GM18499 (cell line): ENCODE data around the gene ETS1.
"Not testable (repeated sequence)": the region's sequence is repeated elsewhere in the genome, so short reads cannot be mapped to it uniquely, and the experiment has no call there.

Source experiments
- ATAC-seq: cut with Tn5 transposase; IDR thresholded peaks from one replicate; pipeline ENCODE4 v1.9.1; 2021; ENCODE audit warnings: moderate number of reproducible peaks; ENCODE audit not compliant: insufficient read depth, unreplicated experiment

The ETS1 gene

GRCh38 chr11:128451652-128452470 is 135.5 kb downstream of the ETS1 start:
- no peak for ATAC-seq

- no peak for ATAC-seq
Observed at GRCh38 chr11:128450882-128451651, 136.3 kb downstream of the ETS1 start.

- ATAC-seq: not testable (repeated sequence)
Observed at GRCh38 chr11:128450425-128450824, 136.9 kb downstream of the ETS1 start.

GRCh38 chr11:128448981-128449713 is 138.2 kb downstream of the ETS1 start:
- no peak for ATAC-seq

GRCh38 chr11:128448200-128448886 is 139.0 kb downstream of the ETS1 start:
- no peak for ATAC-seq

GRCh38 chr11:128447233-128447632 is 140.1 kb downstream of the ETS1 start:
- no peak for ATAC-seq

- ATAC-seq: not testable (repeated sequence)
Observed at GRCh38 chr11:128445921-128446320, 141.4 kb downstream of the ETS1 start.

- ATAC-seq: no peak
Observed at GRCh38 chr11:128437136-128437535, 150.2 kb downstream of the ETS1 start.

- ATAC-seq: no peak
Observed at GRCh38 chr11:128434818-128435217, 152.5 kb downstream of the ETS1 start.

GRCh38 chr11:128434411-128434810 is 152.9 kb downstream of the ETS1 start:
- ATAC-seq: no peak

GRCh38 chr11:128432926-128433325 is 154.4 kb downstream of the ETS1 start:
- ATAC-seq: no peak

GRCh38 chr11:128431931-128432330 is 155.4 kb downstream of the ETS1 start:
- ATAC-seq: no peak

GRCh38 chr11:128428935-128429334 is 158.4 kb downstream of the ETS1 start:
- no peak for ATAC-seq

GRCh38 chr11:128424851-128425285 is 162.5 kb downstream of the ETS1 start:
- no peak for ATAC-seq

- no peak for ATAC-seq
Observed at GRCh38 chr11:128424271-128424711, 163.1 kb downstream of the ETS1 start.

- ATAC-seq: no peak
Observed at GRCh38 chr11:128422576-128423370, 164.6 kb downstream of the ETS1 start.

- ATAC-seq: no peak
Observed at GRCh38 chr11:128421577-128422330, 165.6 kb downstream of the ETS1 start.

GRCh38 chr11:128420951-128421350 is 166.4 kb downstream of the ETS1 start:
- ATAC-seq: no peak

GRCh38 chr11:128420265-128420664 is 167.1 kb downstream of the ETS1 start:
- ATAC-seq: no peak
